NOMO-1 (cell line): ENCODE data around the gene BATF2.

Source experiments
- DNase-seq, 2 experiments: peaks; one replicate each; lab custom pipeline; 2025; ENCODE audit not compliant: unreplicated experiment in 2 of 2; lab: John Stamatoyannopoulos, UW

BATF2 gene

GRCh38 chr11:64970731-64971151 is 26.0 kb downstream of the BATF2 start:
- DNase-seq, result no peak

- DNase-seq, result no peak
Observed at GRCh38 chr11:64969209-64969608, 27.6 kb downstream of the BATF2 start.

- DNase-seq, result no peak
Observed at GRCh38 chr11:64967375-64967774, 29.4 kb downstream of the BATF2 start.

- no peak for DNase-seq
Observed at GRCh38 chr11:64963072-64963631, 33.6 kb downstream of the BATF2 start.

- no peak for DNase-seq
Observed at GRCh38 chr11:64960719-64961118, 36.1 kb downstream of the BATF2 start.

- no peak for DNase-seq
Observed at GRCh38 chr11:64959498-64959897, 37.3 kb downstream of the BATF2 start.

- no peak for DNase-seq
Observed at GRCh38 chr11:64954201-64954600, 42.6 kb downstream of the BATF2 start.

GRCh38 chr11:64951529-64951928 is 45.2 kb downstream of the BATF2 start:
- DNase-seq, result no peak

- no peak for DNase-seq
Observed at GRCh38 chr11:64947208-64947814, 49.5 kb downstream of the BATF2 start.
